ENCODE data around the gene IL4I1. TPM values are rescaled to one million over a fixed set of nuclear protein-coding genes. Genes with fewer than 3 reads are reported as not detected.
"Not testable (repeated sequence)": the region's sequence is repeated elsewhere in the genome, so short reads cannot be mapped to it uniquely, and the experiment has no call there.

IL4I1 gene
- total and polyA plus RNA-seq, 2 of the 4 experiments (the other 2 are of a cell fraction) = 0.31 to 0.36 TPM

DNA sequence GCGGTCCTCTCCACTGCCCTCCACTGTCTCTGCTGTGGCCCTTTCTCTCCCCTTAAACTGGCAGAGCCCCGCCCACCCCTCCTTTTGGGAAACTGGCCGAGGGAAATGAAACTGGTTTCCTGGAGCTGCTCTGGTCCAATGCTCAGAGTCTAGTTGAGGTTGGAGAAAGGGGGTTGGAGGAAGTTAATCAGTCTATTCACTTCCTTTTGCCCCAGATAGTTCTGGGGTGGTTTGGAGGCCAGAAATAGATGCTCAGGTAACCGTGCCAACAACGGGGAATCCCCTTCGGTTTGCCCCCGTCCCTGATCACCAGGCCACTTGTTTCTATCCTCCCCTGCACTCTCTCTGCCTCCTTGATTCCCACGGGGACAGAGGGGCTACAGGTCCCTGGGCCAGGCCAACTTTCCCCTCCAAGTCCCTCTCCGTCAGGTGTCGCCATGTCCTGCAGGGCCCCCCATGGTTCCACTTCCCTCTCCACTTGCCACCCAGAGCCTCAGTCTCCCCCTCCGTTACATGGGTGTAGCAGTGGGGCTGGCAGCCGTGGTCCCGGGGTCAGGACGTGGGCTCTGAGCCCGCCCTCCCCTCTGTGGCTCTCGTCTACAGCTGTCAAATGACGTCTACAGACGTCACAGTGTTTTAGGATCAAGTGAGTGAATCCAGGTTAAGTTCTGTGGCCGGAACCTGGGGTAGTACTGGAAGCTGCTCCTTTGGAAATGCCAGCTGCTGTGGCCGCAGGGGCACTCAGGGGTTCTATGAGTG lies at the start of gene IL4I1 (continued):
- no peak for TF ChIP-seq MAZ (IDR thresholded peaks at IDR 0.05; ENCODE audit: borderline replicate concordance, low read depth, low read length)
- TF ChIP-seq, protein P1, sequence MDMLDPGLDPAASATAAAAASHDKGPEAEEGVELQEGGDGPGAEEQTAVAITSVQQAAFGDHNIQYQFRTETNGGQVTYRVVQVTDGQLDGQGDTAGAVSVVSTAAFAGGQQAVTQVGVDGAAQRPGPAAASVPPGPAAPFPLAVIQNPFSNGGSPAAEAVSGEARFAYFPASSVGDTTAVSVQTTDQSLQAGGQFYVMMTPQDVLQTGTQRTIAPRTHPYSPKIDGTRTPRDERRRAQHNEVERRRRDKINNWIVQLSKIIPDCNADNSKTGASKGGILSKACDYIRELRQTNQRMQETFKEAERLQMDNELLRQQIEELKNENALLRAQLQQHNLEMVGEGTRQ (IDR thresholded peaks at IDR 0.05; ENCODE audit: low read depth, low read length) = no peak
- TF ChIP-seq RAD21 (IDR thresholded peaks at IDR 0.05; ENCODE audit: low read length) = no peak
- TF ChIP-seq MAFK (IDR thresholded peaks at IDR 0.05; ENCODE audit: low read depth, low read length) = no peak
- TF ChIP-seq RFX5 (IDR thresholded peaks at IDR 0.05; ENCODE audit: low read depth, low read length) = no peak

DNA sequence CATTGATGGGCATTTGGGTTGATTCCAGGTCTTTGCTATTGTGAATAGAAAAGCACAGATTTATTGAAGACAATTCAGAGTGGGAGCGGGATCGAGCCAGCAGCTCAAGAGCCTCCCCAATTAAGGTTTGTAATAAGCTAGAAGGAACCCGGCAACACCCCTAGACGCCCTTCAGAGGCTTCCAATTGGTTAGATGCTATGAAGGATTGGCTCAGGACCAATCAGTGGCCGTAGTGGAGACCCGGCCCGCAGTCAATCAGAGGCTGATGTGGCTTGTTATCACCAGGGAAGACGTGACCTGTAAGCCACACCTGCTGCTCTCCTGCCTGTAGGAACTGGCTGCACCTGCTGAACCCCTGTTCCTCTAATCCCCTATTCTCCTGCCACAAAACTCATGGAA lies 49.7 kb upstream of the IL4I1 start:
- no peak overlapping the region for H2AK5ac ChIP-seq (ENCODE audit: low read depth, low read length)
- H4K91ac ChIP-seq (ENCODE audit: insufficient read depth, low read depth, low read length) = no peak overlapping the region
- no peak overlapping the region for H3K23ac ChIP-seq (ENCODE audit: low read depth, low read length)
- no peak for ATAC-seq (ENCODE audit: low read depth)
- no peaks in the 10 kb centered on the region for H3K9me3 ChIP-seq (ENCODE audit: control insufficient read depth, insufficient read depth, low read length)
- peaks cover 3% of the 10 kb centered on the region; the same call in 1 of the 2 replicates for H3K27me3 ChIP-seq (ENCODE audit: control insufficient read depth, insufficient read depth, low read length)
- H3K9ac ChIP-seq (ENCODE audit: low read depth, low read length) = no peak overlapping the region
- no peak for TF ChIP-seq MAZ (IDR thresholded peaks at IDR 0.05; ENCODE audit: borderline replicate concordance, low read depth, low read length)
- dilution Hi-C loops (cut with HindIII; ENCODE audit: low sequenced_read_pairs, unreplicated experiment) = no loop called here
- no CpG with 5 or more reads among the region's 8 CpGs for WGBS, 2 experiments (ENCODE audit: extremely low coverage in 2 of 2, insufficient read length in 1 of 2)
- H3K4ac ChIP-seq (ENCODE audit: low read depth, low read length) = no peak overlapping the region
- H3K56ac ChIP-seq (ENCODE audit: extremely low read depth, insufficient read depth, low read length) = no peak overlapping the region
- no peak overlapping the region for H3K14ac ChIP-seq (replicated peaks; ENCODE audit: low read depth, low read length)
- intact Hi-C loops (cut with micrococcal nuclease) = no loop called here
- ChIA-PET CTCF (no interaction called here), POLR2A (ENCODE audit: unreplicated experiment) (no interaction called here)
- no peaks in the 10 kb centered on the region for H4K20me1 ChIP-seq (ENCODE audit: insufficient read depth, low read length)
- no peak overlapping the region for H2BK20ac ChIP-seq (ENCODE audit: low read depth, low read length)
- no peak for DNase-seq
- no peak overlapping the region for H4K8ac ChIP-seq (ENCODE audit: low read depth in 2 of 2, low read length in 2 of 2)
- no peaks in the 10 kb centered on the region for H3K36me3 ChIP-seq (ENCODE audit: control insufficient read depth, insufficient read depth, low read length)
- no peak overlapping the region for H2AK9ac ChIP-seq (replicated peaks; ENCODE audit: low read depth, low read length, poor library complexity)
- in situ Hi-C loops (cut with MboI; ENCODE audit: low sequenced_read_pairs) = no loop called here
- no peaks in the 10 kb centered on the region for H3K79me1 ChIP-seq (ENCODE audit: low read depth in 1 of 2, low read length in 2 of 2)
- H3K4me2 ChIP-seq (ENCODE audit: low read depth, low read length) = no peak overlapping the region
- H3K27ac ChIP-seq (ENCODE audit: insufficient read depth, low read length) = no peak overlapping the region
- no peak overlapping the region for H2BK120ac ChIP-seq (ENCODE audit: low read depth, low read length)
- H3K9me1 ChIP-seq (ENCODE audit: insufficient read depth, low read length) = no peaks in the 10 kb centered on the region
- H2AFZ ChIP-seq (replicated peaks; ENCODE audit: low read length, poor library complexity) = no peak overlapping the region
- no peak overlapping the region for H3K18ac ChIP-seq (ENCODE audit: low read depth, low read length)
- BruUV-seq (replicated peaks) = no TSS peak
- H2BK5ac ChIP-seq (ENCODE audit: low read depth, low read length, poor library complexity, severe bottlenecking) = no peak overlapping the region
- no peak overlapping the region for H2BK15ac ChIP-seq (ENCODE audit: low read depth, low read length)
- no peak overlapping the region for H4K5ac ChIP-seq (ENCODE audit: low read depth, low read length)
- H3K4me1 ChIP-seq (ENCODE audit: control insufficient read depth, insufficient read depth, low read length) = no peaks in the 10 kb centered on the region
- H3K4me3 ChIP-seq (ENCODE audit: insufficient read depth, low read depth, low read length) = no peak overlapping the region

DNA sequence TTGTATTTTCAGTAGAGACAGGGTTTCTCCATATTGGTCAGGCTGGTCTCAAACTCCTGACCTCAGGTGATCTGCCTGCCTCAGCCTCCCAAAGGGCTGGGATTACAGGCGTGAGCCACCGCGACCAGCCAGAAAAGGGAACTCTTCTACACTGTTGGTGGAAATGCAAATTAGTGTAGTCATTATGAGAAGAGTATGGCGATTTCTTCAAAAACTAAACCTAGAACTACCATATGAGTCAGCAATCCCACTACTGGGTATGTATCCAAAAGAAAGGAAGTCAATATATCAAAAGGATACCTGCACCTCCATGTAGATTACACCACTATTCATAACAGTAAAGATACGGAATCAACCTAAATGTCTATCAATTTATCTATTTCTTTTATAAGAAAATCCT lies 47.9 kb upstream of the IL4I1 start:
- CTCF ChIA-PET; in situ Hi-C loops (cut with MboI; ENCODE audit: low sequenced_read_pairs); BruUV-seq (replicated peaks): not testable (repeated sequence)

More for the DNA sequence above, 47.9 kb upstream of the IL4I1 start:
- H4K8ac ChIP-seq (ENCODE audit: low read depth in 2 of 2, low read length in 2 of 2); H3K4me2 ChIP-seq (ENCODE audit: low read depth, low read length); dilution Hi-C loops (cut with HindIII; ENCODE audit: low sequenced_read_pairs, unreplicated experiment); H4K91ac ChIP-seq (ENCODE audit: insufficient read depth, low read depth, low read length); H3K9ac ChIP-seq (ENCODE audit: low read depth, low read length); H3K56ac ChIP-seq (ENCODE audit: extremely low read depth, insufficient read depth, low read length); H2BK120ac ChIP-seq (ENCODE audit: low read depth, low read length); intact Hi-C loops (cut with micrococcal nuclease); H3K9me3 ChIP-seq (ENCODE audit: control insufficient read depth, insufficient read depth, low read length); H4K20me1 ChIP-seq (ENCODE audit: insufficient read depth, low read length); H3K9me1 ChIP-seq (ENCODE audit: insufficient read depth, low read length); H3K27ac ChIP-seq (ENCODE audit: insufficient read depth, low read length); H2BK5ac ChIP-seq (ENCODE audit: low read depth, low read length, poor library complexity, severe bottlenecking); ATAC-seq (ENCODE audit: low read depth); H2BK15ac ChIP-seq (ENCODE audit: low read depth, low read length); H2BK20ac ChIP-seq (ENCODE audit: low read depth, low read length); H3K18ac ChIP-seq (ENCODE audit: low read depth, low read length); H2AFZ ChIP-seq (replicated peaks; ENCODE audit: low read length, poor library complexity); DNase-seq; H3K36me3 ChIP-seq (ENCODE audit: control insufficient read depth, insufficient read depth, low read length); H3K4me3 ChIP-seq (ENCODE audit: insufficient read depth, low read depth, low read length); H4K5ac ChIP-seq (ENCODE audit: low read depth, low read length); H2AK9ac ChIP-seq (replicated peaks; ENCODE audit: low read depth, low read length, poor library complexity); H3K23ac ChIP-seq (ENCODE audit: low read depth, low read length); H3K27me3 ChIP-seq (ENCODE audit: control insufficient read depth, insufficient read depth, low read length); H2AK5ac ChIP-seq (ENCODE audit: low read depth, low read length); H3K4ac ChIP-seq (ENCODE audit: low read depth, low read length); POLR2A ChIA-PET (ENCODE audit: unreplicated experiment); H3K79me1 ChIP-seq (ENCODE audit: low read depth in 1 of 2, low read length in 2 of 2); H3K14ac ChIP-seq (replicated peaks; ENCODE audit: low read depth, low read length); H3K4me1 ChIP-seq (ENCODE audit: control insufficient read depth, insufficient read depth, low read length): not testable (repeated sequence)
- no CpG with 5 or more reads among the region's 5 CpGs for WGBS, 2 experiments (ENCODE audit: extremely low coverage in 2 of 2, insufficient read length in 1 of 2)
